Measurements from ENCODE around the gene TREH. TPM values are rescaled to one million over a fixed set of nuclear protein-coding genes. Genes with fewer than 3 reads are reported as not detected.

The TREH gene
- polyA plus RNA-seq, 1 of the 3 experiments (the other 2 are of a cell fraction), result not detected

GRCh38 chr11:118660681-118661424, 18.6 kb downstream of the TREH start:
- CTCF ChIA-PET, result interaction anchor here (0.8 to 9.6 kb wide), 18 partner anchors 8 to 295 kb away, joined by 3 to 144 read pairs (median 6); partner anchors contain the start of genes ARCN1, PHLDB1, TREH and UPK2

More at GRCh38 chr11:118660681-118661424, 18.6 kb downstream of the TREH start:
- Histone ChIP-seq H3F3A (replicated peaks; ENCODE audit: insufficient read depth) (peaks cover 38% of the 10 kb centered on the region), H3K79me2 (ENCODE audit: insufficient read depth) (no peaks in the 10 kb centered on the region), H3K27me3 (ENCODE audit: insufficient read depth) (no peaks in the 10 kb centered on the region), H3K9me2 (no peaks in the 10 kb centered on the region), H3K4me1 (ENCODE audit: control insufficient read depth in 1 of 2, insufficient read depth in 2 of 2, low read depth in 1 of 2, low read length in 1 of 2) (peaks cover 0 to 12% of the 10 kb centered on the region in 2 experiments; a peak in 1 of 4 replicates), H3K9ac (no peak overlapping the region), H4K20me1 (ENCODE audit: insufficient read depth) (peaks cover 10% of the 10 kb centered on the region), H3K4me3 (ENCODE audit: low read depth in 2 of 2, low read length in 1 of 2) (no peak overlapping the region), H3K36me3 (replicated peaks in 1 of 2; ENCODE audit: control insufficient read depth in 1 of 2, insufficient read depth in 2 of 2, low read length in 1 of 2) (peaks cover 11 to 21% of the 10 kb centered on the region in 2 experiments), H3K9me3 (no peaks in the 10 kb centered on the region), H2AFZ (ENCODE audit: low read depth) (no peak overlapping the region), H3K4me2 (no peak overlapping the region), H3K27ac (ENCODE audit: low read depth in 2 of 2, low read length in 1 of 2) (no peak overlapping the region)
- no peak for DNase-seq
- whole genome bisulfite sequencing (ENCODE audit: low lambda C conversion rate), result 79% methylated on average over 7 of the region's 7 CpGs
- POLR2A ChIA-PET, result no interaction called here
- TF ChIP-seq MAX (IDR thresholded peaks at IDR 0.05; ENCODE audit: low read depth) (no peak), CTCF (IDR thresholded peaks at IDR 0.05) (no peak), NRF1 (IDR thresholded peaks at IDR 0.05; ENCODE audit: low read depth, low read length) (no peak), YY1 (IDR thresholded peaks at IDR 0.05; ENCODE audit: low read depth) (no peak), NFIC (IDR thresholded peaks at IDR 0.05; ENCODE audit: borderline replicate concordance) (no peak), GATA2 (CRISPR knock-in tag; IDR thresholded peaks at IDR 0.05) (no peak), TEAD4 (IDR thresholded peaks at IDR 0.05; ENCODE audit: borderline replicate concordance, insufficient read depth) (no peak), USF2 (IDR thresholded peaks at IDR 0.05; ENCODE audit: borderline replicate concordance, low read depth, low read length) (no peak), RXRA (IDR thresholded peaks at IDR 0.05; ENCODE audit: borderline replicate concordance, low read depth) (no peak), MXI1 (IDR thresholded peaks at IDR 0.05; ENCODE audit: low read depth, low read length) (no peak), GABPA (IDR thresholded peaks at IDR 0.05; ENCODE audit: low read depth) (no peak), FOXJ3 (CRISPR knock-in tag; IDR thresholded peaks at IDR 0.05) (no peak), FOXM1 (IDR thresholded peaks at IDR 0.05; ENCODE audit: low read depth) (no peak), POLR2AphosphoS5 (IDR thresholded peaks at IDR 0.05; ENCODE audit: low read depth, low read length) (no peak), IRF3 (IDR thresholded peaks at IDR 0.05; ENCODE audit: low read depth, low read length) (no peak), CHD2 (IDR thresholded peaks at IDR 0.05; ENCODE audit: low read length, partially characterized antibody) (no peak), RAD21 (IDR thresholded peaks at IDR 0.05; ENCODE audit: low read length) (no peak), ZBTB33 (IDR thresholded peaks at IDR 0.05; ENCODE audit: borderline replicate concordance, low read depth) (no peak), EP300 (IDR thresholded peaks at IDR 0.05; ENCODE audit: borderline replicate concordance in 1 of 2, low read depth in 1 of 2, low read length in 1 of 2) (no peak), PBX3 (IDR thresholded peaks at IDR 0.05) (no peak)

Measured in SK-N-SH (cell line).